ENCODE results near the gene SLC5A9.

DNA sequence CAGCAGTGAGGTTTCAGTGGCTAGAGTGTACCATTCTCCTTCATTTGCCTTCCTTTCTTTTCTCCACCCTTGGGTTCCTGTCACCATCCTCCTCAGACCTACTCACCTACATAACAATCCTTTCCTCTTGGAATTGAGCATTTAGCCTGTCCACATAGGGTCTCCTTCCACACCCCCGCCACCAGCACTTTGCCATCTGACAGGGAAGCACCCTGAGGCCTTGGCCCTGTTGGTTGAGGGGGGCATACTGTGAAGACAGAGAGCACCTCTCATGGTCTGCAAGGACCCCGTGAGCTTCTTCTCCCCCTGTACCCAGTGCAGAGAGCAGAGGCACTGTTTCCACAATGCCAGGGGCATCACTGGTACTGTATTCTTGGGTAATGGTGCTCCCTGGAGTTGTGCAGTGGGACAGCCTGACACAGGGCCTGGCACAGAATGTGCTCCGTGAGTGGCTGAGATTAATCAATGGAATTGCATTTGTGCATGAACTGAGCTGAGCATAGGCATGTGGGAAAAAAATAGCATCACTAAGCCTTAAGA is 14.9 kb upstream of the SLC5A9 start:
- TF ChIP-seq, protein P1, sequence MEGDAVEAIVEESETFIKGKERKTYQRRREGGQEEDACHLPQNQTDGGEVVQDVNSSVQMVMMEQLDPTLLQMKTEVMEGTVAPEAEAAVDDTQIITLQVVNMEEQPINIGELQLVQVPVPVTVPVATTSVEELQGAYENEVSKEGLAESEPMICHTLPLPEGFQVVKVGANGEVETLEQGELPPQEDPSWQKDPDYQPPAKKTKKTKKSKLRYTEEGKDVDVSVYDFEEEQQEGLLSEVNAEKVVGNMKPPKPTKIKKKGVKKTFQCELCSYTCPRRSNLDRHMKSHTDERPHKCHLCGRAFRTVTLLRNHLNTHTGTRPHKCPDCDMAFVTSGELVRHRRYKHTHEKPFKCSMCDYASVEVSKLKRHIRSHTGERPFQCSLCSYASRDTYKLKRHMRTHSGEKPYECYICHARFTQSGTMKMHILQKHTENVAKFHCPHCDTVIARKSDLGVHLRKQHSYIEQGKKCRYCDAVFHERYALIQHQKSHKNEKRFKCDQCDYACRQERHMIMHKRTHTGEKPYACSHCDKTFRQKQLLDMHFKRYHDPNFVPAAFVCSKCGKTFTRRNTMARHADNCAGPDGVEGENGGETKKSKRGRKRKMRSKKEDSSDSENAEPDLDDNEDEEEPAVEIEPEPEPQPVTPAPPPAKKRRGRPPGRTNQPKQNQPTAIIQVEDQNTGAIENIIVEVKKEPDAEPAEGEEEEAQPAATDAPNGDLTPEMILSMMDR (conservative IDR thresholded peaks at IDR 0.05; ENCODE audit: low read length): no peak
- TF ChIP-seq EZH2phosphoT487 (IDR thresholded peaks at IDR 0.05; ENCODE audit: borderline replicate concordance): no peak

All from Loucy (cell line).